Neural progenitor cell (in vitro differentiated cells): ENCODE results near the gene POGLUT2. TPM values are rescaled to one million over a fixed set of nuclear protein-coding genes. Genes with fewer than 3 reads are reported as not detected.

Experiments
- DNase-seq: peaks from one replicate; pipeline ENCODE4 v3.0.0-alpha.2; 2016; ENCODE audit warnings: low spot score
- H2AFZ ChIP-seq: fragments of 200-600 bp; sonication (generic); replicated peaks from 2 replicates; pipeline ENCODE4 v1.6.1; 2016; ENCODE audit warnings: antibody characterized with exemption
- H3F3A ChIP-seq: fragments of 200-600 bp; sonication (generic); 2 replicates; pipeline ENCODE4 v1.6.1; 2016; ENCODE audit warnings: antibody characterized with exemption, low read depth
- H3K27ac ChIP-seq: fragments of 200-600 bp; sonication (generic); 2 replicates; pipeline ENCODE4 v1.5.1; 2016; ENCODE audit warnings: mild to moderate bottlenecking
- H3K27me3 ChIP-seq: fragments of 200-600 bp; sonication (generic); 2 replicates; pipeline ENCODE4 v1.6.1; 2016; ENCODE audit warnings: mild to moderate bottlenecking, moderate library complexity
- H3K36me3 ChIP-seq: fragments of 200-600 bp; sonication (generic); 2 replicates; pipeline ENCODE4 v1.5.1; 2016
- H3K4me1 ChIP-seq: fragments of 200-600 bp; sonication (generic); 2 replicates; pipeline ENCODE4 v1.6.1; 2016; ENCODE audit warnings: mixed run types
- H3K4me2 ChIP-seq: fragments of 200-600 bp; sonication (generic); 2 replicates; pipeline ENCODE4 v1.6.1; 2016
- H3K4me3 ChIP-seq: fragments of 200-600 bp; sonication (generic); 2 replicates; pipeline ENCODE4 v1.5.1; 2016
- H3K79me2 ChIP-seq: fragments of 200-600 bp; sonication (generic); 2 replicates; pipeline ENCODE4 v1.6.1; 2016; ENCODE audit warnings: low read depth
- H3K9ac ChIP-seq: fragments of 200-600 bp; sonication (generic); 2 replicates; pipeline ENCODE4 v1.6.1; 2016
- H3K9me3 ChIP-seq: fragments of 200-600 bp; sonication (generic); 2 replicates; pipeline ENCODE4 v1.5.1; 2016; ENCODE audit warnings: low read depth
- H4K20me1 ChIP-seq: fragments of 200-600 bp; sonication (generic); 2 replicates; pipeline ENCODE4 v1.6.1; 2016; ENCODE audit warnings: low read depth
- H3K27ac Mint-ChIP-seq: 3 replicates; pipeline ENCODE4 v1.8.0; 2021; ENCODE audit warnings: mixed read lengths
- H3K27me3 Mint-ChIP-seq: 2 replicates; pipeline ENCODE4 v1.8.0; 2022; ENCODE audit warnings: low read depth, mild to moderate bottlenecking, inconsistent platforms, moderate library complexity, mixed read lengths; ENCODE audit not compliant: insufficient read depth
- H3K36me3 Mint-ChIP-seq: 3 replicates; pipeline ENCODE4 v1.8.0; 2021; ENCODE audit warnings: mixed read lengths
- H3K4me1 Mint-ChIP-seq: 3 replicates; pipeline ENCODE4 v1.8.0; 2021; ENCODE audit warnings: mixed read lengths
- H3K4me3 Mint-ChIP-seq: 3 replicates; pipeline ENCODE4 v1.8.0; 2021; ENCODE audit warnings: mild to moderate bottlenecking, moderate library complexity, mixed read lengths
- H3K9me3 Mint-ChIP-seq: 3 replicates; pipeline ENCODE4 v1.8.0; 2020; ENCODE audit warnings: mixed read lengths
- EZH2 ChIP-seq: fragments of 200-600 bp; sonication (generic); IDR thresholded peaks from 2 replicates; pipeline ENCODE4 v1.6.1; 2017; ENCODE audit warnings: antibody characterized with exemption, mild to moderate bottlenecking, moderate library complexity
- EZH2phosphoT487 ChIP-seq: fragments of 200-600 bp; sonication (generic); IDR thresholded peaks from 2 replicates; pipeline ENCODE4 v1.6.1; 2017; ENCODE audit warnings: antibody characterized with exemption
- total RNA-seq: library from RNA; depleted of rRNA; stranded (reverse); fragments of >200 nt; gene quantifications from 2 replicates; pipeline ENCODE4 v1.2.3, GENCODE V29; 2015; ENCODE audit warnings: low replicate concordance
- TF ChIP-seq, protein P1 (sequence below): fragments of 200-600 bp; sonication (generic); IDR thresholded peaks from 2 replicates; pipeline ENCODE4 v1.5.1; 2017; ENCODE audit warnings: antibody characterized with exemption, mild to moderate bottlenecking

Gene POGLUT2
- total RNA-seq, 1 donor from 2014 or later = 33.5 TPM

GRCh38 chr13:102763741-102764140 is 35.0 kb downstream of the POGLUT2 start:
- Mint-ChIP-seq H3K9me3 (no peaks in the 10 kb centered on the region), H3K36me3 (peaks cover 9% of the 10 kb centered on the region), H3K27me3 (peaks cover 5% of the 10 kb centered on the region), H3K27ac (no peak overlapping the region), H3K4me1 (no peaks in the 10 kb centered on the region), H3K4me3 (no peak overlapping the region)
- H2AFZ ChIP-seq = no peak overlapping the region
- H3K27ac ChIP-seq = no peak overlapping the region
- DNase-seq = no peak
- no peak overlapping the region for H3K4me3 ChIP-seq
- H4K20me1 ChIP-seq = no peaks in the 10 kb centered on the region
- TF ChIP-seq EZH2phosphoT487 (no peak), EZH2 (no peak)
- TF ChIP-seq, protein P1, sequence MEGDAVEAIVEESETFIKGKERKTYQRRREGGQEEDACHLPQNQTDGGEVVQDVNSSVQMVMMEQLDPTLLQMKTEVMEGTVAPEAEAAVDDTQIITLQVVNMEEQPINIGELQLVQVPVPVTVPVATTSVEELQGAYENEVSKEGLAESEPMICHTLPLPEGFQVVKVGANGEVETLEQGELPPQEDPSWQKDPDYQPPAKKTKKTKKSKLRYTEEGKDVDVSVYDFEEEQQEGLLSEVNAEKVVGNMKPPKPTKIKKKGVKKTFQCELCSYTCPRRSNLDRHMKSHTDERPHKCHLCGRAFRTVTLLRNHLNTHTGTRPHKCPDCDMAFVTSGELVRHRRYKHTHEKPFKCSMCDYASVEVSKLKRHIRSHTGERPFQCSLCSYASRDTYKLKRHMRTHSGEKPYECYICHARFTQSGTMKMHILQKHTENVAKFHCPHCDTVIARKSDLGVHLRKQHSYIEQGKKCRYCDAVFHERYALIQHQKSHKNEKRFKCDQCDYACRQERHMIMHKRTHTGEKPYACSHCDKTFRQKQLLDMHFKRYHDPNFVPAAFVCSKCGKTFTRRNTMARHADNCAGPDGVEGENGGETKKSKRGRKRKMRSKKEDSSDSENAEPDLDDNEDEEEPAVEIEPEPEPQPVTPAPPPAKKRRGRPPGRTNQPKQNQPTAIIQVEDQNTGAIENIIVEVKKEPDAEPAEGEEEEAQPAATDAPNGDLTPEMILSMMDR = no peak
- H3K36me3 ChIP-seq = no peaks in the 10 kb centered on the region
- no peaks in the 10 kb centered on the region for H3K79me2 ChIP-seq
- H3F3A ChIP-seq = no peaks in the 10 kb centered on the region
- no peaks in the 10 kb centered on the region for H3K9me3 ChIP-seq
- H3K27me3 ChIP-seq = no peaks in the 10 kb centered on the region
- no peak overlapping the region for H3K9ac ChIP-seq
- no peak overlapping the region for H3K4me2 ChIP-seq
- H3K4me1 ChIP-seq = peaks cover 5% of the 10 kb centered on the region

DNA sequence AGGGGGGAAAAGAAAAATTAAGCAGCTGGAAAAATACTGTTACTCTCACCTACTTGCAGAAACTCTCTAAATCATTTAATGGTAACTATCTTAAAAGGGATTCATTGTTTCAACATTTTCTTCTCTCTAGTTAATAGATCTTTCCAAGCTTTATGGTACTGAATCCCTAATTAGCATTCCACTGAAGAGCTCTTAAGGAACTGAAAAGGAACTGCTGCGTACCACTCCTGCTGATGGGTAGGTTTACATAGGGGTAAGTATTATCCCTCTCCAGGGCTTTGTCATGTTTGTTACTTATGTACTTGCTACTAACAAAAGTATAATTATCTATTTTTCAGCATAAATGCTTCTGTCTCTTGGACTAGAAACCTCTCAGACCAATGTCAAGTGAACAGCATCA is 37.7 kb downstream of the POGLUT2 start:
- H3K27ac ChIP-seq = no peak overlapping the region
- H3F3A ChIP-seq = no peaks in the 10 kb centered on the region
- no peak overlapping the region for H3K9ac ChIP-seq
- H3K27me3 ChIP-seq = no peaks in the 10 kb centered on the region
- TF ChIP-seq, protein P1 = no peak
- TF ChIP-seq EZH2phosphoT487 = no peak
- no peak for TF ChIP-seq EZH2
- no peaks in the 10 kb centered on the region for H3K9me3 Mint-ChIP-seq
- no peaks in the 10 kb centered on the region for H3K9me3 ChIP-seq
- H3K79me2 ChIP-seq = no peaks in the 10 kb centered on the region
- peaks cover 4% of the 10 kb centered on the region for H3K36me3 Mint-ChIP-seq
- H3K27me3 Mint-ChIP-seq = peaks cover 5% of the 10 kb centered on the region
- H3K4me1 Mint-ChIP-seq = peaks cover 2% of the 10 kb centered on the region
- DNase-seq = peak; percentile 27
- H3K27ac Mint-ChIP-seq = no peak overlapping the region
- no peak overlapping the region for H2AFZ ChIP-seq
- peaks cover 5% of the 10 kb centered on the region for H3K4me1 ChIP-seq
- no peak overlapping the region for H3K4me3 ChIP-seq
- no peak overlapping the region for H3K4me2 ChIP-seq
- no peaks in the 10 kb centered on the region for H3K36me3 ChIP-seq
- no peak overlapping the region for H3K4me3 Mint-ChIP-seq
- no peaks in the 10 kb centered on the region for H4K20me1 ChIP-seq

GRCh38 chr13:102758842-102759241 is 39.9 kb downstream of the POGLUT2 start:
- no peak for TF ChIP-seq EZH2
- no peak for TF ChIP-seq EZH2phosphoT487
- TF ChIP-seq, protein P1 = no peak
- no peak overlapping the region for H3K4me2 ChIP-seq
- no peak overlapping the region for H3K4me3 ChIP-seq
- no peak overlapping the region for H3K27ac Mint-ChIP-seq
- no peak overlapping the region for H2AFZ ChIP-seq
- no peak for DNase-seq
- H3F3A ChIP-seq = no peaks in the 10 kb centered on the region
- H3K4me3 Mint-ChIP-seq = no peak overlapping the region
- H3K27me3 Mint-ChIP-seq = peaks cover 5% of the 10 kb centered on the region
- no peaks in the 10 kb centered on the region for H3K36me3 ChIP-seq
- H3K27me3 ChIP-seq = no peaks in the 10 kb centered on the region
- no peaks in the 10 kb centered on the region for H3K79me2 ChIP-seq
- H3K9me3 ChIP-seq = no peaks in the 10 kb centered on the region
- no peak overlapping the region for H3K9ac ChIP-seq
- H4K20me1 ChIP-seq = no peaks in the 10 kb centered on the region
- no peak overlapping the region for H3K27ac ChIP-seq
- H3K4me1 ChIP-seq = peaks cover 5% of the 10 kb centered on the region
- H3K9me3 Mint-ChIP-seq = no peaks in the 10 kb centered on the region
- H3K36me3 Mint-ChIP-seq = no peaks in the 10 kb centered on the region
- peaks cover 2% of the 10 kb centered on the region for H3K4me1 Mint-ChIP-seq
